GM12878 (cell line): ENCODE measurements around the gene TRPM5. TPM values are rescaled to one million over a fixed set of nuclear protein-coding genes. Genes with fewer than 3 reads are reported as not detected.

Experiments
- ATAC-seq: fragments of 200-7000 bp; cut with Tn5 transposase; 3 replicates; pipeline ENCODE4 v1.9.1; 2020; ENCODE audit warnings: mild to moderate bottlenecking, moderate library complexity
- BruUV-seq: library from RNA; stranded (reverse); fragments of 400-500 nt; replicated peaks from 2 replicates; lab custom pipeline; 2021; lab: Mats Ljungman, UMichigan
- CTCF ChIA-PET: fragments of 300-600 bp; sonication (Branson Sonifier 250); formaldehyde crosslinking; extraction: SDS; loops from one replicate; lab custom pipeline; 2021; ENCODE audit warnings: inconsistent platforms; lab: Yijun Ruan, JAX
- POLR2A ChIA-PET: fragments of 350-600 bp; formaldehyde crosslinking; extraction: SDS; loops from one replicate; lab custom pipeline; 2021; ENCODE audit warnings: inconsistent platforms; lab: Charles Lee
- RAD21 ChIA-PET: fragments of 300-600 bp; sonication (Branson Sonifier 250); formaldehyde crosslinking; loops from one replicate; lab custom pipeline; 2023; ENCODE audit warnings: antibody characterized with exemption; ENCODE audit not compliant: unreplicated experiment; lab: Charles Lee
- SMC1A ChIA-PET: fragments of 300-600 bp; sonication (Branson Sonifier 250); formaldehyde crosslinking; loops from one replicate; lab custom pipeline; 2023; ENCODE audit not compliant: unreplicated experiment, uncharacterized antibody; lab: Charles Lee
- DNase-seq: peaks from one replicate; pipeline ENCODE4 v3.0.0-alpha.2; 2011; ENCODE audit warnings: low read depth, low spot score
- FAIRE-seq: peaks from 3 replicates; lab custom pipeline; 2011; peaks lifted over from hg19 to GRCh38; lab: Jason Lieb, UNC
- H2AFZ ChIP-seq: 2 replicates; pipeline ENCODE4 v1.6.0; 2011; ENCODE audit warnings: low read depth, low read length, control low read depth; ENCODE audit not compliant: control insufficient read depth
- H3K27ac ChIP-seq: 2 replicates; pipeline ENCODE4 v1.5.1; 2011; ENCODE audit warnings: control low read depth; ENCODE audit not compliant: control insufficient read depth, insufficient read depth
- H3K27me3 ChIP-seq, 2 experiments: replicated peaks in 1 of 2; 2 replicates each; pipeline versions ENCODE4 v1.6.0 to v1.6.1; 2011; ENCODE audit warnings: low read length in 1 of 2; ENCODE audit not compliant: control insufficient read depth in 2 of 2, insufficient read depth in 2 of 2
- H3K36me3 ChIP-seq, 2 experiments: 2 replicates each; pipeline ENCODE4 v1.5.1; 2011; ENCODE audit warnings: low read length in 1 of 2; ENCODE audit not compliant: control insufficient read depth in 2 of 2, insufficient read depth in 2 of 2
- H3K4me1 ChIP-seq: 2 replicates; pipeline ENCODE4 v1.6.1; 2011; ENCODE audit warnings: mild to moderate bottlenecking, low read length, moderate library complexity, mixed read lengths; ENCODE audit not compliant: control insufficient read depth, insufficient read depth
- H3K4me2 ChIP-seq: 2 replicates; pipeline ENCODE4 v1.6.0; 2011; ENCODE audit warnings: control low read depth; ENCODE audit not compliant: control insufficient read depth, insufficient read depth
- H3K4me3 ChIP-seq: fragments of 200-600 bp; sonication (generic); 2 replicates; pipeline ENCODE4 v1.5.1; 2016
- H3K79me2 ChIP-seq: 2 replicates; pipeline ENCODE4 v1.6.0; 2011; ENCODE audit warnings: low read length; ENCODE audit not compliant: control insufficient read depth, insufficient read depth
- H3K9ac ChIP-seq: 2 replicates; pipeline ENCODE4 v1.8.0; 2011; ENCODE audit warnings: low read length, control low read depth, mixed read lengths; ENCODE audit not compliant: control insufficient read depth, insufficient read depth
- H3K9me3 ChIP-seq: replicated peaks from 3 replicates; pipeline ENCODE4 v1.5.1; 2011; ENCODE audit warnings: mild to moderate bottlenecking, low read length; ENCODE audit not compliant: control insufficient read depth, insufficient read depth
- H4K20me1 ChIP-seq: 2 replicates; pipeline ENCODE4 v1.6.0; 2011; ENCODE audit not compliant: control insufficient read depth, insufficient read depth
- EED ChIP-seq: sonication (generic); IDR thresholded peaks from 2 replicates; pipeline ENCODE4 v1.6.1; 2016; ENCODE audit warnings: antibody characterized with exemption, low read depth
- EZH2 ChIP-seq: IDR thresholded peaks from 2 replicates; pipeline ENCODE4 v1.6.1; 2012; ENCODE audit warnings: low read depth, mild to moderate bottlenecking, control low read depth, inconsistent platforms, low read length, borderline replicate concordance; ENCODE audit not compliant: control insufficient read depth
- GABPA ChIP-seq: IDR thresholded peaks from 2 replicates; pipeline ENCODE4 v1.6.1; 2014; ENCODE audit warnings: antibody characterized with exemption, low read depth, mild to moderate bottlenecking, inconsistent platforms
- JUNB ChIP-seq: IDR thresholded peaks from 2 replicates; pipeline ENCODE4 v1.6.1; 2016; ENCODE audit warnings: antibody characterized with exemption, mild to moderate bottlenecking
- NFXL1 ChIP-seq: fragments of 450-650 bp; IDR thresholded peaks from 2 replicates; pipeline ENCODE4 v1.6.1; 2017; ENCODE audit warnings: antibody characterized with exemption, mild to moderate bottlenecking, borderline replicate concordance
- RFX5 ChIP-seq: IDR thresholded peaks from 2 replicates; pipeline ENCODE4 v1.6.1; 2011; ENCODE audit warnings: low read depth, low read length, improper control_type of control experiment
- STAT3 ChIP-seq: IDR thresholded peaks from 2 replicates; pipeline ENCODE4 v1.6.1; 2011; ENCODE audit warnings: low read depth, low read length, improper control_type of control experiment
- SUZ12 ChIP-seq: fragments of 200-600 bp; sonication (generic); IDR thresholded peaks from one replicate; pipeline ENCODE4 v1.6.1; 2018; ENCODE audit warnings: antibody characterized with exemption, mild to moderate bottlenecking; ENCODE audit not compliant: unreplicated experiment
- TCF3 ChIP-seq: IDR thresholded peaks from 2 replicates; pipeline ENCODE4 v1.6.1; 2012; ENCODE audit warnings: low read depth, mild to moderate bottlenecking, low read length, borderline replicate concordance; ENCODE audit not compliant: insufficient read depth
- YBX1 ChIP-seq: fragments of 450-650 bp; IDR thresholded peaks from 2 replicates; pipeline ENCODE4 v1.6.1; 2016; ENCODE audit warnings: antibody characterized with exemption
- ZNF384 ChIP-seq: IDR thresholded peaks from 2 replicates; pipeline ENCODE4 v1.6.1; 2012; ENCODE audit warnings: low read depth, mild to moderate bottlenecking, low read length, improper control_type of control experiment, borderline replicate concordance
- WGBS: methylation state at CpG from one replicate; pipeline ENCODE4 v1.1.6; 2016; ENCODE audit warnings: low lambda C conversion rate; ENCODE audit not compliant: insufficient replicate concordance, insufficient coverage; ENCODE audit errors: missing lambda C conversion rate; 5-methylcytosine and 5-hydroxymethylcytosine counted together
- in situ Hi-C: fragments of 300-500 bp; cut with MboI; formaldehyde crosslinking; loops from 9 replicates; pipeline ENCODE4 v1.14.3; 2018; ENCODE audit warnings: mixed read lengths
- intact Hi-C: fragments of 100-400 bp; cut with micrococcal nuclease; formaldehyde crosslinking; loops from one replicate; pipeline ENCODE4 v1.14.2; 2022; ENCODE audit not compliant: unreplicated experiment
- polyA plus RNA-seq, 11 experiments: library from polyadenylated mRNA; depleted of rRNA in 4 of 11; unstranded in 6 of 11; stranded (reverse) in 5 of 11; fragments of >200 nt; fragmentation: Nextera tagmentation in 4 of 11; fragmentation: Illumina TruSeq in 1 of 11; extraction: Ambion mirVana in 4 of 11; extraction: Trizol in 1 of 11; gene quantifications; 1 replicate in 1 of 11; 2 replicates in 10 of 11; pipeline versions ENCODE4 v1.2.1 to v1.2.3, GENCODE V29; 2011 to 2016; ENCODE audit warnings: inconsistent platforms in 2 of 11, missing spikeins in 2 of 11, low read depth in 1 of 11
- total RNA-seq, 4 experiments: library from RNA; depleted of rRNA in 3 of 4; stranded (reverse); fragments of >200 nt in 3 of 4; fragmentation: Illumina TruSeq in 1 of 4; extraction: Trizol in 1 of 4; gene quantifications; 2 replicates each; pipeline versions ENCODE4 v1.2.1 to v1.2.3, GENCODE V29; 2013 to 2021
- TF ChIP-seq, protein P1 (sequence below): fragments of 150-350 bp; IDR thresholded peaks from 2 replicates; pipeline ENCODE4 v1.6.1; 2016; ENCODE audit warnings: low read depth, low read length

TRPM5 gene
- total and polyA plus RNA-seq, 10 of the 15 experiments (the other 5 are each of a cell fraction or from before 2014, with no cell fraction given): not detected

DNA sequence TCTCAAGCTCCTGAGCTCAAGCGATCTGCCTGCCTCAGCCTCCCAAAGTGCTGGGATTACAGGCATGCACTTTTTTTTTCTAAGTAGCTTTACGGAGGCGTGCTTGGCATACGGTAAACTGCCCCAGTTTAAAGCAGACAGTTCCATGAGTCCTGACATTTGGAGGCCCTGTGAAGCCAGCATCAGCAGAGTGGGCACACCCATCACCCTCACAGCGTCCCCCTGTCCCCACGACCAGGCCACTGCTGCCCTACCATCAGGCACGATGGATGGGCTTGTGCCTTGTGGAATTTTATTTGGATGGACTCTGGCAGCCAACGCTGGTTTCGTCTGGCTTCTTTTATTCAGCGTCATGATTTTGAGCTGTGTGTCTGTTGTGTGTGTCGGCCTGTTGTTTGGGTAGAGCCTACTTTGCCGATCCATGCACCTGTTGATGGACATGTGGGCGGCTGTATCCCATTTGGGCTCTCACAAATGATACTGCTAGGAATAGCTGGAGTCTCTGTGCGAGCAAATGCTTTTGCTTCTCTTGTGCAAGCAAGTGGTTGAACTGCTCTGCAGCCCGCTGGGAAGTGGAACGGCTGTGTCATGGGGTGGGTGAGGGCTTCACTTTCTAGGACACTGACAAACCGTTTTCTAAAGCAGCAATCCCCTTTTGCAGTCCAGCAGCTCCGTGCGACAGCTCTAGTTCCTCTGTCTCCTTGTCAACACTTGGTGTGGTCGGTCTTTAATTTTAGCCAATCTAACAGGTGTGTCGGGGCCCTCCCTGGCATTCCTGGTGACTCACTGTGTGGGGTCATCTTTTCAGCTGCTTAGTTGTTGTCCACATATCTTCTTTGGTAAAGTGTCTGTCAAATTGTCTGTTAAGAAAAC lies 24.3 kb upstream of the TRPM5 start:
- no peak overlapping the region for H3K9ac ChIP-seq
- 49% methylated on average over 21 of the region's 21 CpGs for WGBS
- H3K4me3 ChIP-seq: no peak overlapping the region
- ChIA-PET POLR2A (no interaction called here), RAD21 (no interaction called here), SMC1A (no interaction called here), CTCF (no interaction called here)
- H3K4me2 ChIP-seq: no peak overlapping the region
- H4K20me1 ChIP-seq: no peaks in the 10 kb centered on the region
- H3K79me2 ChIP-seq: no peaks in the 10 kb centered on the region
- ATAC-seq: no peak
- no peak for FAIRE-seq
- H3K27ac ChIP-seq: no peak overlapping the region
- H2AFZ ChIP-seq: no peak overlapping the region
- no peaks in the 10 kb centered on the region for H3K27me3 ChIP-seq
- no peaks in the 10 kb centered on the region for H3K9me3 ChIP-seq
- no peak for TF ChIP-seq JUNB
- TF ChIP-seq YBX1: no peak
- no peak for TF ChIP-seq ZNF384
- no peak for TF ChIP-seq EZH2
- TF ChIP-seq SUZ12: no peak
- no peak for TF ChIP-seq RFX5
- no peak for TF ChIP-seq EED
- TF ChIP-seq, protein P1, sequence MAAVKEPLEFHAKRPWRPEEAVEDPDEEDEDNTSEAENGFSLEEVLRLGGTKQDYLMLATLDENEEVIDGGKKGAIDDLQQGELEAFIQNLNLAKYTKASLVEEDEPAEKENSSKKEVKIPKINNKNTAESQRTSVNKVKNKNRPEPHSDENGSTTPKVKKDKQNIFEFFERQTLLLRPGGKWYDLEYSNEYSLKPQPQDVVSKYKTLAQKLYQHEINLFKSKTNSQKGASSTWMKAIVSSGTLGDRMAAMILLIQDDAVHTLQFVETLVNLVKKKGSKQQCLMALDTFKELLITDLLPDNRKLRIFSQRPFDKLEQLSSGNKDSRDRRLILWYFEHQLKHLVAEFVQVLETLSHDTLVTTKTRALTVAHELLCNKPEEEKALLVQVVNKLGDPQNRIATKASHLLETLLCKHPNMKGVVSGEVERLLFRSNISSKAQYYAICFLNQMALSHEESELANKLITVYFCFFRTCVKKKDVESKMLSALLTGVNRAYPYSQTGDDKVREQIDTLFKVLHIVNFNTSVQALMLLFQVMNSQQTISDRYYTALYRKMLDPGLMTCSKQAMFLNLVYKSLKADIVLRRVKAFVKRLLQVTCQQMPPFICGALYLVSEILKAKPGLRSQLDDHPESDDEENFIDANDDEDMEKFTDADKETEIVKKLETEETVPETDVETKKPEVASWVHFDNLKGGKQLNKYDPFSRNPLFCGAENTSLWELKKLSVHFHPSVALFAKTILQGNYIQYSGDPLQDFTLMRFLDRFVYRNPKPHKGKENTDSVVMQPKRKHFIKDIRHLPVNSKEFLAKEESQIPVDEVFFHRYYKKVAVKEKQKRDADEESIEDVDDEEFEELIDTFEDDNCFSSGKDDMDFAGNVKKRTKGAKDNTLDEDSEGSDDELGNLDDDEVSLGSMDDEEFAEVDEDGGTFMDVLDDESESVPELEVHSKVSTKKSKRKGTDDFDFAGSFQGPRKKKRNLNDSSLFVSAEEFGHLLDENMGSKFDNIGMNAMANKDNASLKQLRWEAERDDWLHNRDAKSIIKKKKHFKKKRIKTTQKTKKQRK: no peak
- TF ChIP-seq NFXL1: no peak
- TF ChIP-seq GABPA: no peak
- TF ChIP-seq TCF3: no peak
- TF ChIP-seq STAT3: no peak
- no peak for DNase-seq
- in situ Hi-C loops (loop anchor here (5.0 kb wide), 1 partner anchor 49 kb away; no protein-coding TSS in a partner anchor), intact Hi-C loops (no loop called here)
- no TSS peak for BruUV-seq
- H3K4me1 ChIP-seq: peaks cover 10% of the 10 kb centered on the region; the same call in 1 of the 2 replicates
- no peaks in the 10 kb centered on the region for H3K36me3 ChIP-seq
